SIG-M5 treated with dmso at 0.1 percent for 504 hours (cell line): Measurements from ENCODE around the gene TMEM19.

ENCODE experiments used
- DNase-seq: peaks from one replicate; lab custom pipeline; 2025; ENCODE audit not compliant: unreplicated experiment; lab: John Stamatoyannopoulos, UW

TMEM19 gene

GRCh38 chr12:71685914-71686657 is at the start of gene TMEM19:
Gene TMEM19 (plus strand): TSS chr12:71686082. CDS start chr12:71686681, 599 bp downstream.
- DNase-seq = peak; percentile 93

- peak; percentile 75 for DNase-seq
Observed at GRCh38 chr12:71636704-71637115, 49.2 kb upstream of the TMEM19 start.

GRCh38 chr12:71638499-71638898 is 47.4 kb upstream of the TMEM19 start:
- no peak for DNase-seq

- DNase-seq = no peak
Observed at GRCh38 chr12:71639341-71639760, 46.5 kb upstream of the TMEM19 start.

GRCh38 chr12:71640316-71640715 is 45.6 kb upstream of the TMEM19 start:
- no peak for DNase-seq

GRCh38 chr12:71641390-71641789 is 44.5 kb upstream of the TMEM19 start:
- no peak for DNase-seq

GRCh38 chr12:71642264-71642663 is 43.6 kb upstream of the TMEM19 start:
- no peak for DNase-seq

GRCh38 chr12:71645268-71645667 is 40.6 kb upstream of the TMEM19 start:
- peak; percentile 68 for DNase-seq

GRCh38 chr12:71646512-71646911 is 39.4 kb upstream of the TMEM19 start:
- no peak for DNase-seq

- DNase-seq = no peak
Observed at GRCh38 chr12:71648537-71648936, 37.3 kb upstream of the TMEM19 start.

- DNase-seq = no peak
Observed at GRCh38 chr12:71649401-71649800, 36.5 kb upstream of the TMEM19 start.

- DNase-seq = no peak
Observed at GRCh38 chr12:71652656-71653055, 33.2 kb upstream of the TMEM19 start.

GRCh38 chr12:71653137-71653536 is 32.7 kb upstream of the TMEM19 start:
- no peak for DNase-seq

GRCh38 chr12:71654200-71654599 is 31.7 kb upstream of the TMEM19 start:
- DNase-seq = peak; percentile 27

GRCh38 chr12:71655495-71655894 is 30.4 kb upstream of the TMEM19 start:
- no peak for DNase-seq

- DNase-seq = no peak
Observed at GRCh38 chr12:71655907-71656306, 30.0 kb upstream of the TMEM19 start.

GRCh38 chr12:71656740-71657139 is 29.1 kb upstream of the TMEM19 start:
- no peak for DNase-seq

GRCh38 chr12:71661977-71662530 is 23.8 kb upstream of the TMEM19 start:
- no peak for DNase-seq

GRCh38 chr12:71662849-71663560 is 22.9 kb upstream of the TMEM19 start:
- peak; percentile 80 for DNase-seq

- DNase-seq = peak; percentile 100
Observed at GRCh38 chr12:71663561-71664410, 22.1 kb upstream of the TMEM19 start, which contains the start of the genes THAP2 and ZFC3H1. Gene THAP2 (plus strand): TSS chr12:71664301. CDS start chr12:71664510, 209 bp downstream. Gene ZFC3H1 (minus strand): TSS chr12:71663848. CDS start chr12:71663610, 238 bp downstream.
